ENCODE data around the gene IQSEC3. TPM values are rescaled to one million over a fixed set of nuclear protein-coding genes. Genes with fewer than 3 reads are reported as not detected.

The IQSEC3 gene
- total RNA-seq, 2 donors from 2014 or later, result 0.78 to 1.6 TPM

- Histone ChIP-seq H3K36me3 (replicated peaks in 1 of 2; ENCODE audit: insufficient read depth in 1 of 2, low read depth in 2 of 2) (no peaks in the 10 kb centered on the region), H3K4me3 (no peak overlapping the region), H3K27ac (no peak overlapping the region), H3K9me3 (no peaks in the 10 kb centered on the region), H3K27me3 (no peaks in the 10 kb centered on the region), H3K4me1 (no peaks in the 10 kb centered on the region)
- ATAC-seq (no peak), DNase-seq (no peak)
- TF ChIP-seq CTCF (IDR thresholded peaks at IDR 0.05) (no peak), POLR2A (IDR thresholded peaks at IDR 0.05) (no peak)
- 55 to 67% methylated on average over 9 to 22 of the region's 23 CpGs for WGBS, 2 donors
- intact Hi-C loops (cut with DNase I), result no loop called here
These were observed 59.0 kb downstream of the IQSEC3 start for GRCh38 chr12:125566-125965.

GRCh38 chr12:128079-128478 is 61.5 kb downstream of the IQSEC3 start:
- ATAC-seq (no peak), DNase-seq (peak in 1 of 4 donors; percentile 17)
- intact Hi-C loops (cut with DNase I), result no loop called here
- Histone ChIP-seq H3K4me1 (no peaks in the 10 kb centered on the region), H3K4me3 (no peak overlapping the region), H3K27ac (no peak overlapping the region), H3K9me3 (no peaks in the 10 kb centered on the region), H3K36me3 (replicated peaks in 1 of 2; ENCODE audit: insufficient read depth in 1 of 2, low read depth in 2 of 2) (no peaks in the 10 kb centered on the region), H3K27me3 (no peaks in the 10 kb centered on the region)
- 56 to 59% methylated on average over 5 of the region's 5 CpGs for whole genome bisulfite sequencing, 2 donors
- TF ChIP-seq CTCF (IDR thresholded peaks at IDR 0.05) (no peak), POLR2A (IDR thresholded peaks at IDR 0.05) (no peak)

- TF ChIP-seq CTCF (IDR thresholded peaks at IDR 0.05) (no peak), POLR2A (IDR thresholded peaks at IDR 0.05) (no peak)
- Histone ChIP-seq H3K9me3 (no peaks in the 10 kb centered on the region), H3K4me1 (no peaks in the 10 kb centered on the region), H3K4me3 (no peak overlapping the region), H3K27ac (no peak overlapping the region), H3K27me3 (no peaks in the 10 kb centered on the region), H3K36me3 (replicated peaks in 1 of 2; ENCODE audit: insufficient read depth in 1 of 2, low read depth in 2 of 2) (no peaks in the 10 kb centered on the region)
- no peak for DNase-seq
- WGBS, 2 donors, result 44 to 69% methylated on average over 9 to 10 of the region's 10 CpGs
- ATAC-seq, result no peak
- intact Hi-C loops (cut with DNase I), result no loop called here
These were observed 62.4 kb downstream of the IQSEC3 start for GRCh38 chr12:129001-129400.

- intact Hi-C loops (cut with DNase I), result no loop called here
- ATAC-seq (no peak), DNase-seq (no peak)
- no peaks in the 10 kb centered on the region for H3K27me3 ChIP-seq
- H3K4me1 ChIP-seq, result no peaks in the 10 kb centered on the region
- no peak overlapping the region for H3K4me3 ChIP-seq
- no peak overlapping the region for H3K27ac ChIP-seq
- TF ChIP-seq POLR2A (IDR thresholded peaks at IDR 0.05), result no peak
- no peaks in the 10 kb centered on the region for H3K9me3 ChIP-seq
- H3K36me3 ChIP-seq (replicated peaks in 1 of 2; ENCODE audit: insufficient read depth in 1 of 2, low read depth in 2 of 2), result no peaks in the 10 kb centered on the region
- 87 to 92% methylated on average over 2 to 4 of the region's 5 CpGs for WGBS, 2 donors
These were observed 64.0 kb downstream of the IQSEC3 start for GRCh38 chr12:130519-130918.

- WGBS, 2 donors, result 85 to 92% methylated on average over 6 to 8 of the region's 12 CpGs
- H3K27ac ChIP-seq, result no peak overlapping the region
- no peak for ATAC-seq
- intact Hi-C loops (cut with DNase I), result no loop called here
- TF ChIP-seq CTCF (IDR thresholded peaks at IDR 0.05) (no peak), POLR2A (IDR thresholded peaks at IDR 0.05) (no peak)
- H3K36me3 ChIP-seq (replicated peaks in 1 of 2; ENCODE audit: insufficient read depth in 1 of 2, low read depth in 2 of 2), result no peaks in the 10 kb centered on the region
- no peak overlapping the region for H3K4me3 ChIP-seq
- no peaks in the 10 kb centered on the region for H3K4me1 ChIP-seq
- H3K27me3 ChIP-seq, result no peaks in the 10 kb centered on the region
- no peaks in the 10 kb centered on the region for H3K9me3 ChIP-seq
- DNase-seq, result no peak
These were observed 64.4 kb downstream of the IQSEC3 start for GRCh38 chr12:131008-131407.

All from body of pancreas (tissue), 4 donors.